Measurements from ENCODE around the gene FRY.
A peak's percentile ranks its signal among the peaks of the same experiment; 100 is the strongest.

FRY gene

GRCh38 chr13:32311188-32311897 is 279.8 kb downstream of the FRY start:
- no peak for DNase-seq (ENCODE audit: low spot score)
- no peak overlapping the region for H3K27ac ChIP-seq
- ChIA-PET POLR2A (ENCODE audit: low non-redundant PET) (no interaction called here), CTCF (interaction anchor here (0.5 to 0.6 kb wide), 2 partner anchors 18 to 401 kb away, joined by 3 read pairs; no protein-coding TSS in a partner anchor)
- no peak for TF ChIP-seq CTCF (conservative IDR thresholded peaks at IDR 0.05; ENCODE audit: low read depth)

GRCh38 chr13:32314271-32315237 is 283.0 kb downstream of the FRY start:
- CTCF ChIA-PET = interaction anchor here (1.2 kb wide), 1 partner anchor 405 kb away, joined by 4 read pairs; no protein-coding TSS in a partner anchor
- no peak for TF ChIP-seq CTCF (conservative IDR thresholded peaks at IDR 0.05; ENCODE audit: low read depth)
- POLR2A ChIA-PET (ENCODE audit: low non-redundant PET) = interaction anchor here (0.5 kb wide), 1 partner anchor 305 kb away, joined by 3 read pairs; no protein-coding TSS in a partner anchor
- peak; percentile 24 for DNase-seq (ENCODE audit: low spot score)
- peak overlapping the region; percentile 93 for H3K27ac ChIP-seq

DNA sequence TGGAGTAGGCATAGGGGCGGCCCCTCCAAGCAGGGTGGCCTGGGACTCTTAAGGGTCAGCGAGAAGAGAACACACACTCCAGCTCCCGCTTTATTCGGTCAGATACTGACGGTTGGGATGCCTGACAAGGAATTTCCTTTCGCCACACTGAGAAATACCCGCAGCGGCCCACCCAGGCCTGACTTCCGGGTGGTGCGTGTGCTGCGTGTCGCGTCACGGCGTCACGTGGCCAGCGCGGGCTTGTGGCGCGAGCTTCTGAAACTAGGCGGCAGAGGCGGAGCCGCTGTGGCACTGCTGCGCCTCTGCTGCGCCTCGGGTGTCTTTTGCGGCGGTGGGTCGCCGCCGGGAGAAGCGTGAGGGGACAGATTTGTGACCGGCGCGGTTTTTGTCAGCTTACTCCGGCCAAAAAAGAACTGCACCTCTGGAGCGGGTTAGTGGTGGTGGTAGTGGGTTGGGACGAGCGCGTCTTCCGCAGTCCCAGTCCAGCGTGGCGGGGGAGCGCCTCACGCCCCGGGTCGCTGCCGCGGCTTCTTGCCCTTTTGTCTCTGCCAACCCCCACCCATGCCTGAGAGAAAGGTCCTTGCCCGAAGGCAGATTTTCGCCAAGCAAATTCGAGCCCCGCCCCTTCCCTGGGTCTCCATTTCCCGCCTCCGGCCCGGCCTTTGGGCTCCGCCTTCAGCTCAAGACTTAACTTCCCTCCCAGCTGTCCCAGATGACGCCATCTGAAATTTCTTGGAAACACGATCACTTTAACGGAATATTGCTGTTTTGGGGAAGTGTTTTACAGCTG is 283.9 kb downstream of the FRY start, which contains the start of the genes BRCA2 and ZAR1L:
Gene BRCA2 (plus strand): TSS at position 271 of the 790 bp plus-strand sequence. CDS start 953 bp downstream, outside the sequence.
Gene ZAR1L (minus strand): TSS at position 126 of the 790 bp plus-strand sequence. CDS start 3,438 bp downstream, outside the sequence.
- peak within 1 kb of the TSS; percentile 93 for H3K27ac ChIP-seq
- ChIA-PET CTCF (interaction anchor here (1.2 kb wide), 1 partner anchor 406 kb away, joined by 4 read pairs; no protein-coding TSS in a partner anchor), POLR2A (ENCODE audit: low non-redundant PET) (interaction anchor here (0.5 kb wide), 2 partner anchors 306 to 468 kb away, joined by 3 read pairs; no protein-coding TSS in a partner anchor)
- TF ChIP-seq CTCF (conservative IDR thresholded peaks at IDR 0.05; ENCODE audit: low read depth) = no peak
- DNase-seq (ENCODE audit: low spot score) = peak; percentile 75

GRCh38 chr13:32316028-32316339 is 284.4 kb downstream of the FRY start:
- ChIA-PET CTCF (interaction anchor here (1.2 kb wide), 1 partner anchor 406 kb away, joined by 4 read pairs; no protein-coding TSS in a partner anchor), POLR2A (ENCODE audit: low non-redundant PET) (interaction anchor here (0.5 kb wide), 1 partner anchor 467 kb away, joined by 3 read pairs; no protein-coding TSS in a partner anchor)
- DNase-seq (ENCODE audit: low spot score) = no peak

GRCh38 chr13:32316501-32316900 is 284.9 kb downstream of the FRY start:
- CTCF ChIA-PET = interaction anchor here (0.7 kb wide), 1 partner anchor 194 kb away, joined by 4 read pairs; no protein-coding TSS in a partner anchor
- DNase-seq (ENCODE audit: low spot score) = no peak
- POLR2A ChIA-PET (ENCODE audit: low non-redundant PET) = no interaction called here
- H3K27ac ChIP-seq = no peak overlapping the region
- TF ChIP-seq CTCF (conservative IDR thresholded peaks at IDR 0.05; ENCODE audit: low read depth) = no peak

More at GRCh38 chr13:32316028-32316339, 284.4 kb downstream of the FRY start:
- H3K27ac ChIP-seq = peak overlapping the region; percentile 93
- no peak for TF ChIP-seq CTCF (conservative IDR thresholded peaks at IDR 0.05; ENCODE audit: low read depth)

Measured in RWPE1 (cell line).